COLO829 (cell line): ENCODE data around the gene DDX17.

Experiments used
- DNase-seq: peaks from one replicate; pipeline ENCODE4 v3.0.0; 2012; ENCODE audit warnings: low spot score

DDX17 gene

DNA sequence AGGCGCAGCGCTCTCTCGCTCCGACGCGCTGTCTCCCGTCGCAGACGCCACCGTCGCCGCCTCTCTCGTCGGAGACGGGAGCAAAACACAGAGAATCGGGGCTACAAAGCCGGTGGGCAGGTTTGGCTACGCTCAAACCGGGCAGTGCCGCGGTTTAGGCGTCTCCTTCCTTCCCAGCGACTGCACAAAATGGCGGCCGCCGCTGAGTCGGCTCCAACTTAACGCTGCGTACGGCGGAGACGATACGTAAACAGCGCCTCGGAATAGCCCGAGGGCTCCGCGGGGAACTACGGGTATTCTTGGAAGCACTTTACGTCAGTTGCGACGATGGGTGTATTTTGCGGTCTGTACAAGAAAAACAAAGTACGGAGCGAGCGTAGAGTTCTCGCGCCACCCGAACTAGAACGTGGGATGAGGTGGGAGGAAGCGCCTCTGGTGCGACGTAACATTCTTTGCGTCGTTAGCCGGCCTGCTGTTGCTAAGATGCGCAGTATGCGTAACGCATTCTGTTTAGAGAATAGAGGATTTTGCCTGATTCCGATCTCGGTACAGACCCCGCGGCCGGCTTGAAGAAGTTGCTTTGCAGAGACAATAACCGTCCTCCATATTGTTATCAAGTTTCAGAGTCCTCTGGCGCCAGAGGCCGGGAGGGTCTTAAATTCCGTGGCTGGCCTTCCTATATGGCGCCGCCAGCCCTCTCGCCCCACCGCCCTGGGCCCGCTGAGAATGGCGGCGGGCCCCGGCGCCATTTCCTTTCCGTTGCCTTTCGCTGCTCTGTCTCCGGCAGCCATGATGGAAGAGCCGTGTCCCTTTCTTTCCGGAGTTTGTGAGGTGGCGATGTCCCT is at the start of gene DDX17:
Gene DDX17, minus strand, starts transcription at position 194 of the 845 bp plus-strand sequence.
- DNase-seq = peak; percentile 99

DNA sequence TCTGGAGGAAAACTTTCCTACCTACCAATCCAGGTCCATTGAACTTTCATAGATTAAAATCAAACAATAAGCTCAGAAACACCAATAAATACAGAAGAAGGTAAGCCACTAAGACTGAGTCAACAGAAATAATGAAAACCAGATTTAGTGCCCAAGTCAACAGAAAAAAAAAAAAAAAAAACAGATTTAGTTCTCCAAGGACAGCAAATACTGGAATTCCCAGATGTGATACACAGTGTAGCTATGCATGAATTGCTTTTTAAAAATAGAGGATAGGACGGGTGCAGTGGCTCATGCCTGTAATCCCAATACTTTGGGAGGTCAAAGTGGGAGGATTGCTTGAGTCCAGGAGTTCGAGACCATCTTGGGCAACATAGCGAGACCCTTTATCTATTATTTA is 48.2 kb upstream of the DDX17 start:
- no peak for DNase-seq

DNA sequence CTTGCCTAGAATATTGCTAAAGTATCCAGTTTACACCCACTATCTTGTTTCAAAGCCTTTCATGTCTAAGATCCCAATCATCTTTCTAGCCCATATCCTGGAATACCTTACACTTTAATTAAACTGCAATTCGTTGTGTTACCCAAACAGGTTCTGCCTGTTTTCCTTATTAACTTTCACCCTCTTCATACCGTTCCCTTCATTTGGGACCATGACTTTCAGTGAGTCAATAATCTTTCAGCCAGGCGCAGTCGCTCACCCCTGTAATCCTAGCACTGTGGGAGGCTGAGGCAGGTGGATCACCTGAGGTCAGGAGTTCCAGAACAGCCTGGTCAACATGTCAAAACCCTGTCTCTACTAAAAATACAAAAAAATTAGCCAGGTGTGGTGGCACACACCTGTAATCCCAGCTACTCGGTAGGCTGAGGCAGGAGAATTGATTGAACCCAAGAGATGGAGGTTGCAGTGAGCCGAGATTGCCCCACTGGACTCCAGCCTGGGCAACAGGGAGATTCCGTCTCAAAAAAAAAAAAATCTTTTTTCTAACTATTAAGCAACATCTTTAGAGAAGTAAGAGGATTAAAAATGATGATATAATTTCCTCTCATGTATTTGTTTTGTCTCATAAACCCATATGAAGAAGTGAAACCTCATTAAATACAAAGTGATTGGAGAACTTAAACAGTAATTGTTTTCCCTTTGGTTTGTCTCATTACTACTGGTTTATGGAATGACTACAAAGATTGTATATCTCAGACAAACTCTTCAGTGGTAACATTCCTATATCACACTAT is 43.2 kb upstream of the DDX17 start:
- no peak for DNase-seq

DNA sequence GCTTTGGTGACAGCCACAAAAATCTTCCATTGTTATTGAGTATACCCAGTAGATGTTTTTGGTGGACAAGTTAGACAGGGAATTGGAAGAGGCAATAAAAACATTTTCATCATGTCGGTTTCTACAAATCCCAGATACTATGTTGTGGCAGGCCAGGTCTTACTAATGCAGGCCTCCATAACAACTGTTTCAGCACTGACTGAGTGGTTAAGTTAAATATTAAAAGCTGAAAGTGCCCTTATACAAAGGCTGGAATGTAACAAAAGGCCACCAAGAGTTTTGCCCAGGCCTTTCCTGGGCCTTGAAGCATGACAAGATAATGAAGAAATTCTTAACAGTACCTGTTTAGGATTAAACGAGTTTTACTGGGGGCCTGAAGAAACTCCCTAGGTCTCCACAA is 34.6 kb upstream of the DDX17 start:
- no peak for DNase-seq

DNA sequence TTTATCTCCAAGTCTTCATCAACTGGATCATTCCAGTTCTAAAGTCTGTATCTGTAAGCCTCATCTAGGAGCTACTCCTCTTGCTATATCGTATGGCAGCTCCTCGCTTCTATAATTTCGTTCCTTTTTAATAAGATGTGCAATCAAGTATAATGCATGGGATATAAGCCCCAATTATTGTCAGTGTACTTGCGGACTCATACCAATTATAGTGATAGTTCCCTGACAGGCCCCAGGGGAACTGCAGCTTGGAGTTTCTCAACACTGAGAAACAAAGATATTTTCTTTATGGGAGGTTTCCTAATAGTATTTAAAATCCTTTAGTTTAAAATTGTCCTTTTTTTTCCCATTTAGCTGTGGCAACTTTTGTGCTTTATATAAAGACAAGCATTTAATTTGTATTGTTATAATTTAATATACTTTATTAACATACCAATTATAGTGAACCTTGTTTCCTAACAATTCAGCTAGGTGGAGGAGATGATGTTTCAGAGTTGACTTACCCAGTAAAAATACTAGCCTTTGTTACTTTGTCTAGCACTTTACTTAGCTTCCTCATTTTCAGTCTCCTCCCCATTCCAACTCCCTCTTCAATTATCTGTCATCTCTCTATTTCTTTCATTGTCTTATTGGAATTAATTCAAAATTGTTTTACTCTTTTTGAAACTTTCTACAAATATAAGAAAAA is 25.3 kb upstream of the DDX17 start:
- no peak for DNase-seq

DNA sequence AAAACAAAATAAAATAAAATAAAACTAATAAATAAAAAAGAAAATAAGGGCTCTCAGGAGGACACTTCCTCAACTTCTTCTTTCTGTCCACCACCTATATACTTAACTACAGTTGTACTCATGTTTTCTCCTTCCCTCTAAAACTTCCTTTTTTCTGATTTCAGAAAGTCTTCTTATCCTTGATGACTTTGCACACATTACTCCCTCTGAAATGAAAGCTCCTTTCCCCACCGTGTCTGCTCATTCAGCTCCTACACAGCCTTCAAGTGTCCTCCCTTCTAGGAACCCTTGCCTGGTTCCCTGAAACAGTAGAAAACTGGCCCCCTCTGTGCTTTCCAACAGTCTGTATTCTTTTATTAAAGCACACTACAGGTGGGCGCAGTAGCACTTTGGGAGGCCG is 18.3 kb upstream of the DDX17 start:
- DNase-seq = no peak

DNA sequence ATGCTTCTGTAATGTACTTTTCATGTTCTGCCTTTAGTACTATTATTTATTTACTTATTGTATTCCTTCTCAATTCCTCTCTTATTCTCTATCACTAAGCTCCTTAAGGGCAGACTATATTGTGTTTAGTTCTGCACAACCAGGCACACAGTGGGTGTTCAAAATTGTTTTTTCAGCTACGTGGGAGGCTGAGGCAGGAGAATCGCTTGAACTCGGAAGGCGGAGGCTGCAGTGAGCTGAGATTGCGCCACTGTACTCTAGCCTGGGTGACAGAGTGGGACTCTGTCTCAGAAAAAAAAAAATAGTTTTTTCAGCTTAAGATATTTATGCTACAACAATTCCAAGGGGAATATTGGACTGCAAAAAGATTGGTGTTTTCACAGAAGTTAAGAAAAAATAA is 17.4 kb upstream of the DDX17 start:
- DNase-seq = no peak

DNA sequence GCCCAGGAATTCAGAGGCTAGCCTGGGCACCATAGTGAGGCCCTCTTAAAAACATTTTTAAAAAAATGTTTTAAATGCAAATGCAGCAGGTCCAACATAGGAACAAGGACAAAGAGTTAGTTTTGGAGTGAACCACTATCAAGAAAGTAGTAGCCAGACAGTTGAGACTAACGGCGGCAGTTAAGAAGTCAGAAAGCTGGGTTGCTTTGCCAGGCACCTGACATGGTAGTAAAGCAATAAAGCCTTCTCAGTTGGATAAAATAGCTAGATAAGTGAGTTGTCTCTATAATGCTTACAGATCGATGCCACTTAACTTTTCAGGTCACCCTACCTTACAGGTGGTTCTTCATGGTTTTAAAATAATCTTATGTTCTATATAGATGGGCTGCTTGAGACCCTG is 16.9 kb upstream of the DDX17 start:
- DNase-seq = no peak

DNA sequence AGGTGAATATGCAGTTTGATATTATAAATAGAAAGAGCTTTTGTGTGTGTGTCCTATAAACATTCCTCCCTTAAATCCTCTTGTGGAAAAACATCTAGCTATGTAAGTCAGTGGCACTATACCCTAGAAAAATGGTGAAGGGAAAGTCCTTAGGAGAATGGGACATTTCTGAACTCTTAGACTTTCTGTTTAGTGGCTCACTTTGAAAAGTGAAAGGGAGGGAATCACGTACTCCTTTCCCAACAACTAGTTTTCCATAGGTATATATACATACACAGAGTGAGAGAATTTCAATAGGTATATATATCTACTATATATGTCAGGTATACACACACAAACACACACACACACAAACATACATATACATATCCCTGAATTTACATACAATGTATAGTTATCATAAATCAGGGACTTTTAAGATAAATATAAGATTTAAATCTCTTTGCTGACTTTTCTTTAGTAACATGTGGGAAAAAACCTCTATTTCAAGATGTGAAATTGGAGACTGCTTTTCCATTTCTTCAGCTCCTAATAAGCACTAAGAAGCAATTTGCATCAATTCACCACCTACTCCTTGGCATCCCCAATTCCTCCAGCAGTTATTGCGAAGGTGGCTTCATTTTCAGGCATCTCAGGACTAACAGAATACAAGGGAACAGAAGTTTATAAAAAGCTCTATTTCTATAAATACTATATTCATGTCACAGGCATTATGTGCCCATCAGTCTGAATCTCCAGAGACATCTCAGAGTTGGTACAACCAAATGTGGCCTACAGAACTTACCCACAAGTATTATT is 13.5 kb upstream of the DDX17 start:
- no peak for DNase-seq

DNA sequence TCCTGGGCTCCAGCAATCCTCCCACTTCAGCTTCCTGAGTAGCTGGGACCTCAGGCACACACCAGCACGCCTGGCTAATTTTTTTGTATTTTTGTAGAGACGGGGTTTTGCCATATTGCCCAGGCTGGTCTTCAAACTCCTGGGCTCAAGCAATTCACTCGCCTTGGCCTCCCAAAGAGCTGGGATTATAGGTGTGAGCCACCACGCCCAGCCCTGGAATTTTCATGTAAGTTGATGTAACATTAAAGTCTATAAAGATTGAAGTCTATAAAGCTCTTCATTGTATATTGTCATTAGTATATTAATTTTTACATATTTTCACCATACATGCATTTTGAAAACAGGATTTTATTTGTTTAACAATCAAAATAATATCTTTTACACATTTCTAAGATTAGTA is 12.5 kb upstream of the DDX17 start:
- DNase-seq = no peak

DNA sequence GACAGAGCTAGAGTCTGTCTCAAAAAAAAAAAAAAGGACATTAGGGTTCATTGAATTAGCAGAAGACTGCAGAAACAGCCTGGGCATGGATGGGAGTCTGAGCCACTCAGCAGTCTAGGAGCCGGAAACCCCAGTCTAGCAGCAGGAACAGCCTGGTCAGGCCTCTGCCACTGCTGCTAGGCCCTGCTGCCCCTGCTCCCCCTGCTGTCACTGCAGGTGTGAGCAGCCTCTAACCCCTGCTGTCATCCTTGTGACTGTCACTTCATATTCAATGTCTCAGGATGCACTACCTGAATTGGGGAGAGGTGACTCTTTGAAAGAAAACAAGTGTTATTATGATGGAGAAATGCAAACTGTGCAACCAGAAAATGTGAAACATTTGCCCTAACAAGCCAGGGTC is 7.0 kb upstream of the DDX17 start:
- DNase-seq = no peak

DNA sequence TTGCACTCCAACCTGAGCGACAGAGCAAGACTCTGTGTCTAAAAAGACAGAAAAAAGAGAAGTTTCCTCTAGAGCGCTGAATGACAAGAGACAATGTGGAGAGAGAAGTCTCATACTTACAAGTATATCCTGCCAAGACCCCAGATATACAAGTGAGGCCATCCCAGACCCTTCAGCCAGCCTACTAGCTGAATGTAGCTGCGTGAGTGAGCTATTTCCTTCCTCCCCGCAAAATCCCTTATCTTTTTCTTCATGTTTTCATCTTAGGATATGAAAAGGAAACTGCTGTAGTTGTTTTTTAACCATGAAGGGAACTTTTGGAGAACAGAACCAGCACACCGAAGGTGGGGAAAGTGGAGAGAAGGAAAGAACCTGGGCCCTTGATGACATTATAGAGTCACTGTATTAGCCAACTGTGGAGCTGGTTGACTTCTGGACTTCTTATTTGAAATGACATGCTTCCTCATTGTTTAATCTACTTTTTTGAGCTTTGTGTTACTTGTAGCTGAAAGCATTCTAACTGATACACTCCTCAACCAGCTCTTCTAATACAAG is 4.4 kb upstream of the DDX17 start:
- no peak for DNase-seq

DNA sequence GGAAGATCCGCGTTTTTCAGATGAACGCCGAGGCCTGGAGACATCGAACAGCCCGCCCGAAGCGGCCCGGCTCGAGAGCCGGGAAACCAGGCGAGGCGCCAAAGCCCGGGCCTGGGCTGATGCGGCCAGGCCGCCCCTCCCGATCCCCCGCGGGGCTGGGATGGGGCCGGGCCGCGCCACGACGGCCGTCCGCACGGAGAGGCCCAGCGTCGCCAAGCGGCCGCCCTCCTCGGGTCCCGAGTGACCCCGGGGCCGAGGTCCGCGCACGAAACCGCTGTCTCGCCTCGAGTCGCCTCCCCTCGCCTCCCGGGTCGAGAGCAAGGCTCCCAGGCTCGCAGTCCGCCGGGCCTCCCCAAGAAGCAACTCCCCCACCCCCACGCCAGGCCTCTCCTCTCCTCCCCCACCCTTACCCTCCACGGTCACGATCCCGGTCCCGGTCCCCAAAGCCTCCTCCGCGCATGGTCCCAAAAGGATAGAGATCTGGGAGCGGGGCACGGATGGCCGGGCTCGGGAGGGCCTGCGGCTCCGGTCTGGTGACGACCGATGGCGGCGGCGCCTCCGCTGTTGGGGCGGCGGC is 482 bp downstream of the DDX17 start:
- peak; percentile 35 for DNase-seq

DNA sequence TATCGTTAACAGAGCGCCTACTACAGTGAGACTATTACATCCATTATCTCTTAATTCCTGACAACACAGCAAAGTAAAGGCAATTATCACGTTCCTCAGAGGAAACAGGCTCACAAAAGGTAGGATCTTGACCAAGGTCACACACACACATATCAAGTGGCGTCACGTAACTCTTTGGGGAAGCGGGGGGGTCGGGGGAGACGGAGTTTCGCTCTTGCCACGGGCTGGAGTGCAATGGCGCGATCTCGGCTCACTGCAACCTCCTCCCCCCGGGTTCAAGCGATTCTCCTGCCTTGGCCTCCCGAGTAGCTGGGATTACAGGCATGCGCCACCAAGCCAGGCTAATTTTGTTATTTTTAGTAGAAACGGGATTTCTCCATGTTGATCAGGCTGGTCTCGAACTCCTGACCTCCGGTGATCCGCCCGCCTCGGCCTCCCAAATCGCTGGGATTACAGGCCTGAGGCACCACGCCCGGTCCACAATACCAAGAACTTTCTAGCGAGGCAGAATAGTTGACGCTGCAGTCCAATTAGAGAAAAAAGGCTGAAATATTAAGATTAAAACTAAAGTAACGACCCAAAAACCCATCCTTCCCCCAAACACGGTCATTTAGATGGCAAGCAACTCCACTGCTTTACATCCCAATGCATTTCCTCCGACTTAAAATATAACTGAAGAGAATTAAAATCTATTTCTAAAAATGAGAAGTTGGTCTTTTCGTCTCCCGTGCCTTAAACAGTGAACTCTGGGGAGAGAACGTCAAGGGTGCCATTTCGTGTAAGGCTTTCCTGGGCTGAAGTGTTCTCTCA is 1.2 kb downstream of the DDX17 start:
- no peak for DNase-seq

DNA sequence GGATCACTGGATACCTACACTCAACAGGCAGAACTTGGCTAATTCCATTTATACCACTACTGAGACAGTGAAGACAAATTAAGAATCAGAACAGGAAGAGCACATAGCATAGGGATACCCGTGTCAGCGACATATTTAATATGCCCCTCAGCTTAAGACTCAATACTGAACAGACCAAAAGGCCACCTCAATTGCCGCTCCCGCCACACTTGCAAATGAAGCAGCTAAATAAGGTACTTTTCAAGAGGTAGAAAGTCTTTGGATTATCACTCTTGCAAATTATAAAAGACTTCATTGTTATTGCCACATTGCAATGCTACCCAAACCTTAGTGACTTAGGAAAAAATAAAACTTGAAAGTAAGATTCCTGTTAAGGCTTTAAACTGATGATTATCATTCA is 3.1 kb downstream of the DDX17 start:
- no peak for DNase-seq

DNA sequence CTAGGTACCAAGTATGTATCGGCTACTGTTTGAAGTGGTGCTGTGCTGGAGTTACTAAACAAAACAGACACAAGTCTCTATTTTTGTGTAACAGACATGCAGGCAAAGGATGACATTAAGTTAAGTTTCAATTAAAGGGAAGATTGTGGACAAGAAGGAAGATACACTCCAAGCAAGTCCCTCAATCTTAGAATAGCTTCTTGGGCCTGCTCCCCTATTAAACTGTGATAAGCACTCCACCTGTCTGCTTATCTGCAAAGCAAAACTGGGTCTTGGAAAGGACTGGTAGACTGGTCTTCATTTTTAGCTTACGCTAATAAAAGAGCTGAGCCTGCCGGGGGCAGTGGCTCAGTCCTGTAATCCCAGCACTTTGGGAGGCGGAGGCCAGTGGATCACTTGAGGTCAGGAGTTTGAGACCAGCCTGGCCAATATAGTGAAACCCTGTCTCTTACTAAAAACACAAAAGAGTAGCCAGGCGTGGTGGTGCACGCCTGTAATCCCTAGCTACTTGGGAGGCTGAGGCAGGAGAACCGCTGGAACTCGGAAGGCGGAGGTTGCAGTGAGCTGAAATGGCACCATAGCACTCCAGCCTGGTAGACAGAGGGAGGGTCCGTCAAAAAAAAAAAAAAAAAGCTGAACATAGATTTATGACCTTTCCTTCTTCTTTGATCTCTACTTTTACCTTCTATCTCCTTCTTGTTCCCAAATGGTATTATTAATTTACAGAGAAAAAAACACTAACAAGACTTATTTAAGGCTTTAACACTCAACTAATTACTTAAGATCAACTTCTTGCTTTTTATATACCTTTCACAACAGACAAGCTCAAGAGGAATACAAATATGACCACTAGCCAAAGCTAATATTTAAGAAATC is 4.1 kb downstream of the DDX17 start:
- no peak for DNase-seq

DNA sequence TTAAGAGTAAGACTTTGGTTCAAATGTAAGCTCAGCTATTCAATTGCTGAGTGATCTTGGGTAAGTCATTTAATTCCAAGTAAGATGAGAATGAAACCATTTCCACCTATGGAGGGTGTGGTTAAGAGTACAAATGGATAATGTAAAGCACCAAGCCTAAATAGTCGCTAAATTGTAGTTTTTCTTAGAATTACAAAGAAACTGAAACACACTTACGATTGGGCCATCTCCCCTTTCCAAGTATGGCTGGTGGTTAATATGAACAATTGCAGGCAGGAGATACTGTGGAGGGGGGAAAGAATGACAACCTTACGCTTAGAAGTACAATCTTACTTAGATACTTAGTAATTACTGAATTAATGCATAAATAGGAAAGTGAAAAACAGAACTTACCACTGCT is 8.2 kb downstream of the DDX17 start:
- DNase-seq = no peak

DNA sequence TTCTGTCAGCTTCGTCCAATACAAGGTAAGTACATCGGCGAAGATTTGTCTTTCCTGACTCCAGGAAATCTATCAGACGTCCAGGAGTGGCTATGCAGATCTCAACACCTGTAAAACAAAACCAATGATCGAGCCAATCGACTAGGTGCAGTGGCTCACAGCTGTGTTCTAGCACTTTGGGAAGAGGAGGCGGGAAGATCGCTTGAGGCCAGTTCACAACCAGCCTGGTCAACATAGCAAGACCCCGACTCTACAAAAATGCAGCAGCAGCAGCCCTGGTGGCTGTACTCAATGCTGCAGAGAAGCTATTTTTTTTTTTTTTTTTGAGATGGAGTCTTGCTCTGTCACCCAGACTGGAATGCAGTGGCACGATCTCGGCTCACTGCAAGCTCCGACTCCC is 11.2 kb downstream of the DDX17 start:
- DNase-seq = no peak

DNA sequence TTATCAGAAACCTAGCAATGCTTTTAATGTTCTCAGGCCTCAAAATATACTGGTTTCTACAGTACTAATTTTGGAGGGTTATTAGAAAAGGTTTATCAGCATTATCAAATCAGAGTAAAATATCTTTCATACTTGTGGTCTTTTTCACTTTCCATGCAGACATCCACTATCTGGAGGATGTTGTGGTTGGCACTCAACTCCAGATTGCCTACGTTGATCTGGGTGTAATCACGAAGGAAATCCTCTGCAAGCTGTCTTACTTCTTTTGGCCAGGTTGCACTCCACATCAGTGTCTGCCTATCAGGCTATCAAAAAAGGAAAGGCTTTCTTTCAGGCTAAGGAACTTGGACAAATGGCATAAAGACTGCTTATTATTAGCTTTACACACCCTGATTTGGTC is 11.6 kb downstream of the DDX17 start:
- DNase-seq = no peak
